DOHH2 (cell line): ENCODE results near the gene DAPP1.

Experiments used
- H3F3A ChIP-seq: fragments of 200-600 bp; sonication (generic), shearing (Covaris generic); 2 replicates; pipeline ENCODE4 v1.6.0; 2016; ENCODE audit warnings: antibody characterized with exemption, mild to moderate bottlenecking; ENCODE audit not compliant: control insufficient read depth, insufficient read depth
- H3K27ac ChIP-seq: fragments of 200-600 bp; sonication (generic); 2 replicates; pipeline ENCODE4 v1.5.1; 2014; ENCODE audit warnings: low read depth, mild to moderate bottlenecking, low read length, moderate library complexity
- H3K27me3 ChIP-seq: fragments of 200-600 bp; sonication (generic); 2 replicates; pipeline ENCODE4 v1.6.1; 2014; ENCODE audit warnings: mild to moderate bottlenecking, low read length, mixed read lengths; ENCODE audit not compliant: control insufficient read depth
- H3K36me3 ChIP-seq: fragments of 200-600 bp; sonication (generic); 2 replicates; pipeline ENCODE4 v1.6.1; 2014; ENCODE audit warnings: mild to moderate bottlenecking, low read length, moderate library complexity, mixed read lengths; ENCODE audit not compliant: control insufficient read depth
- H3K4me1 ChIP-seq: fragments of 200-600 bp; sonication (generic); 2 replicates; pipeline ENCODE4 v1.6.1; 2014; ENCODE audit warnings: mild to moderate bottlenecking, low read length, mixed read lengths; ENCODE audit not compliant: control insufficient read depth
- H3K4me2 ChIP-seq: fragments of 200-600 bp; sonication (generic); 2 replicates; pipeline ENCODE4 v1.6.0; 2014; ENCODE audit warnings: mild to moderate bottlenecking, low read length, moderate library complexity
- H3K4me3 ChIP-seq: fragments of 200-600 bp; sonication (generic); 2 replicates; pipeline ENCODE4 v1.5.1; 2014; ENCODE audit warnings: mild to moderate bottlenecking, low read length, mixed read lengths
- H3K79me2 ChIP-seq: fragments of 200-600 bp; sonication (generic); 2 replicates; pipeline ENCODE4 v1.6.1; 2014; ENCODE audit warnings: mild to moderate bottlenecking, low read length, mixed read lengths; ENCODE audit not compliant: control insufficient read depth
- H3K9me2 ChIP-seq: fragments of 200-600 bp; sonication (generic); replicated peaks from 2 replicates; pipeline ENCODE4 v1.6.1; 2014; ENCODE audit warnings: mild to moderate bottlenecking, low read length, mixed read lengths; ENCODE audit not compliant: control insufficient read depth
- H3K9me3 ChIP-seq: fragments of 200-600 bp; sonication (generic); 2 replicates; pipeline ENCODE4 v1.6.1; 2014; ENCODE audit warnings: antibody characterized with exemption, low read length, mixed read lengths; ENCODE audit not compliant: control insufficient read depth, insufficient read depth
- H4K20me1 ChIP-seq: fragments of 200-600 bp; sonication (generic); 2 replicates; pipeline ENCODE4 v1.6.0; 2014; ENCODE audit warnings: low read depth, mild to moderate bottlenecking, antibody characterized with exemption, low read length, moderate library complexity; ENCODE audit not compliant: control insufficient read depth, insufficient read depth
- CTCF ChIP-seq: fragments of 200-600 bp; sonication (generic); IDR thresholded peaks from one replicate; pipeline ENCODE4 v1.5.1; 2014; ENCODE audit warnings: antibody characterized with exemption, mild to moderate bottlenecking, low read depth, low read length; ENCODE audit not compliant: poor library complexity, severe bottlenecking
- EZH2phosphoT487 ChIP-seq: fragments of 200-600 bp; sonication (generic); IDR thresholded peaks from 2 replicates; pipeline ENCODE4 v1.6.1; 2017; ENCODE audit warnings: borderline replicate concordance, mild to moderate bottlenecking, antibody characterized with exemption, low read length, moderate library complexity, mixed read lengths

Gene DAPP1

GRCh38 chr4:99834569-99834968 is 17.9 kb downstream of the DAPP1 start:
- no peak overlapping the region for H3K27ac ChIP-seq
- H3K9me2 ChIP-seq: no peaks in the 10 kb centered on the region
- no peaks in the 10 kb centered on the region for H3F3A ChIP-seq
- H3K79me2 ChIP-seq: peaks cover 57% of the 10 kb centered on the region
- H3K4me1 ChIP-seq: no peaks in the 10 kb centered on the region
- H3K4me3 ChIP-seq: no peak overlapping the region
- no peaks in the 10 kb centered on the region for H3K27me3 ChIP-seq
- peaks cover 60% of the 10 kb centered on the region for H3K36me3 ChIP-seq
- no peak for TF ChIP-seq EZH2phosphoT487
- no peak for TF ChIP-seq CTCF
- H3K9me3 ChIP-seq: no peaks in the 10 kb centered on the region
- no peak overlapping the region for H3K4me2 ChIP-seq
- H4K20me1 ChIP-seq: peaks cover 8% of the 10 kb centered on the region; the same call in 1 of the 2 replicates

GRCh38 chr4:99835942-99836341 is 19.3 kb downstream of the DAPP1 start:
- H3K9me2 ChIP-seq: no peaks in the 10 kb centered on the region
- H3K4me1 ChIP-seq: no peaks in the 10 kb centered on the region
- H3K27ac ChIP-seq: no peak overlapping the region
- no peak overlapping the region for H3K4me2 ChIP-seq
- H3K4me3 ChIP-seq: no peak overlapping the region
- H3K27me3 ChIP-seq: no peaks in the 10 kb centered on the region
- H3K79me2 ChIP-seq: peaks cover 45% of the 10 kb centered on the region
- H3K9me3 ChIP-seq: no peaks in the 10 kb centered on the region
- peaks cover 8% of the 10 kb centered on the region; the same call in 1 of the 2 replicates for H4K20me1 ChIP-seq
- H3K36me3 ChIP-seq: peaks cover 68% of the 10 kb centered on the region
- TF ChIP-seq CTCF (no peak), EZH2phosphoT487 (no peak)
- H3F3A ChIP-seq: peaks cover 4% of the 10 kb centered on the region; the same call in 1 of the 2 replicates

GRCh38 chr4:99838927-99839326 is 22.3 kb downstream of the DAPP1 start:
- peaks cover 12% of the 10 kb centered on the region for H3K4me1 ChIP-seq
- peaks cover 84% of the 10 kb centered on the region for H3K36me3 ChIP-seq
- peaks cover 18% of the 10 kb centered on the region for H3K79me2 ChIP-seq
- TF ChIP-seq CTCF (no peak), EZH2phosphoT487 (no peak)
- peaks cover 4% of the 10 kb centered on the region; the same call in 1 of the 2 replicates for H3F3A ChIP-seq
- no peak overlapping the region for H3K4me3 ChIP-seq
- no peaks in the 10 kb centered on the region for H3K9me3 ChIP-seq
- H3K27ac ChIP-seq: no peak overlapping the region
- H3K27me3 ChIP-seq: no peaks in the 10 kb centered on the region
- H4K20me1 ChIP-seq: peaks cover 8% of the 10 kb centered on the region; the same call in 1 of the 2 replicates
- no peak overlapping the region for H3K4me2 ChIP-seq
- no peaks in the 10 kb centered on the region for H3K9me2 ChIP-seq
